NCI-H1048 (cell line): ENCODE results near the gene MNAT1.
"Not testable (repeated sequence)": the region's sequence is repeated elsewhere in the genome, so short reads cannot be mapped to it uniquely, and the experiment has no call there.

Source experiments
- DNase-seq: peaks from one replicate; lab custom pipeline; 2025; lab: John Stamatoyannopoulos, UW

The MNAT1 gene

GRCh38 chr14:60738843-60739508 is 4.4 kb downstream of the MNAT1 start:
- DNase-seq: no peak

GRCh38 chr14:60744566-60744965 is 10.0 kb downstream of the MNAT1 start:
- no peak for DNase-seq

GRCh38 chr14:60753264-60754119 is 18.9 kb downstream of the MNAT1 start:
- DNase-seq: no peak

GRCh38 chr14:60756847-60757246 is 22.3 kb downstream of the MNAT1 start:
- DNase-seq: no peak

GRCh38 chr14:60757567-60758002 is 23.0 kb downstream of the MNAT1 start:
- DNase-seq: no peak

GRCh38 chr14:60758885-60759284 is 24.3 kb downstream of the MNAT1 start:
- no peak for DNase-seq

GRCh38 chr14:60760209-60760608 is 25.6 kb downstream of the MNAT1 start:
- no peak for DNase-seq

- DNase-seq: no peak
Observed at GRCh38 chr14:60760644-60761364, 26.2 kb downstream of the MNAT1 start.

GRCh38 chr14:60768602-60769001 is 34.0 kb downstream of the MNAT1 start:
- no peak for DNase-seq

- DNase-seq: no peak
Observed at GRCh38 chr14:60771117-60771516, 36.6 kb downstream of the MNAT1 start.

- DNase-seq: no peak
Observed at GRCh38 chr14:60773558-60773957, 39.0 kb downstream of the MNAT1 start.

GRCh38 chr14:60775296-60775695 is 40.7 kb downstream of the MNAT1 start:
- DNase-seq: no peak

- no peak for DNase-seq
Observed at GRCh38 chr14:60777856-60778578, 43.5 kb downstream of the MNAT1 start.

- not testable (repeated sequence) for DNase-seq
Observed at GRCh38 chr14:60779745-60780514, 45.4 kb downstream of the MNAT1 start.

GRCh38 chr14:60780558-60780957 is 46.0 kb downstream of the MNAT1 start:
- not testable (repeated sequence) for DNase-seq

GRCh38 chr14:60786905-60787304 is 52.3 kb downstream of the MNAT1 start:
- DNase-seq: no peak

- no peak for DNase-seq
Observed at GRCh38 chr14:60789656-60790055, 55.1 kb downstream of the MNAT1 start.

- DNase-seq: no peak
Observed at GRCh38 chr14:60790850-60791249, 56.3 kb downstream of the MNAT1 start.

- DNase-seq: no peak
Observed at GRCh38 chr14:60796434-60796833, 61.9 kb downstream of the MNAT1 start.

GRCh38 chr14:60800409-60800808 is 65.8 kb downstream of the MNAT1 start:
- no peak for DNase-seq

- DNase-seq: no peak
Observed at GRCh38 chr14:60803871-60804270, 69.3 kb downstream of the MNAT1 start.
